CD4-positive, alpha-beta T cell treated with Interleukin-17A for 4 hours (primary cell): Measurements from ENCODE around the gene CFAP69.
"Not testable (repeated sequence)": the region's sequence is repeated elsewhere in the genome, so short reads cannot be mapped to it uniquely, and the experiment has no call there.

Source experiments
- DNase-seq: peaks from one replicate; pipeline ENCODE4 v3.0.0-alpha.2; 2020; ENCODE audit warnings: mixed read lengths

CFAP69 gene

DNA sequence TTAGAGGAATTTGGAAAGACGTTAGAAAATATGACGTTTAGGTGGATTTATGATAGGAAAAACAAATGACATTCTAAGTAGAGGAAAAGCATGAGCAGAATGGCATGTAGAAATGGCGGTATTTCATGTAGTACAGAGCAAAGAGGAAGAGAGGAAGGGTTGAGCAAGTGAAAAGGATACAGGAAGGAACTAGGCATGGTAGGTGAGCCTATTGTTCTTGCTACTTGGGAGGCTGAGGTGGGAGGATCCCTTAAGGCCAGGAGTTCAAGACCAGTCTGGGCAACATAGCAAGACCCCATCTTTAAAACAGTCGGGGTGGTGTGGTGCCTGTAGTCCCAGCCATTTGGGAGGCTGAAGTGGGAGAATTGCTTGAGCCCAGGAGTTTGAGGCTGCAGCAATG lies 102.8 kb downstream of the CFAP69 start:
- no peak for DNase-seq

DNA sequence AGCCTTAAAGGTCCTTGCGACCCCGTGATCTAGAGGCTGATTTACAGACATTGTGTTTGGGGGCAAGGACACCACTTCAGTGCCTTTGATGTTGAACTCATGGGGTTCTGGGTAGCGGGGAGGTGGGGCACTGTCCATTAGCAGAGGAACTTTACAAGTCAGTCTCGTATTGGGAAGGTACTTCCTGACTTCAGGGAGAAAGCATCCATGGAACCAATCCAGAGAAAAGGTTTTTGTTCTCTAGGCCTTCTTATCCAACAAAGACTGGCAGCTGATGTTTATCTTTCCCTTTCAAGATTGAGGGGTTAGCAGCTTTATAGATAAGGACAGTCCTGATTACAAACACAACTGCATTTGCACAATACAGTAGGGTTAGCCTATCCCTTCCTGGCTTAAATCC lies 104.3 kb downstream of the CFAP69 start:
- no peak for DNase-seq

GRCh38 chr7:90350032-90350431 lies 105.1 kb downstream of the CFAP69 start:
- not testable (repeated sequence) for DNase-seq

DNA sequence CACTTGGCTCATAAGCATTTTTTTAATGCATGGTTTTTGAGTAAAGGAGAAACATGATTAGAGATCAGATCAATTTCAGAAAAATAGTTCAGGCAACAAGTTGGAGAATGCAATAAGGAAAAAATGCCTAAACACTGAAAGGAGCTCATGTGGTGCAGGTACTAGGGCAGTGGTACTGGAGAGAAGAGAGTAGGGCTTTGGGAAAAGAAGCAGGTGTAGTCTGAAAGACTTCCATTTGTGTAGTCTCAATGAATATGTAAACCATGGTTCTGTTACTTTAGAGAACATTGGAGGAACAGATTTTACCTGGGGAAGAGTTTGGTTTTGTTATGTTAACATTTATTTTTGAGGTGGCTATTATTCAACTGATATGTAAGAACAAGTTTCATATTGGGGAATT lies 107.0 kb downstream of the CFAP69 start:
- no peak for DNase-seq
